Activated naive CD8-positive, alpha-beta T cell treated with anti-CD3 and anti-CD28 coated beads, Interleukin-2, amount 10 ng/mL, durations not matched to agents 7 days and 5 days (primary cell): ENCODE data around the gene CST9. TPM values are rescaled to one million over a fixed set of nuclear protein-coding genes. Genes with fewer than 3 reads are reported as not detected.

Experiments used
- ATAC-seq: fragments of 150-1000 bp; cut with Tn5 transposase; one replicate; pipeline ENCODE4 v1.10.0; 2021; ENCODE audit warnings: low read depth, moderate library complexity
- POLR2A ChIA-PET: fragments of 350-600 bp; sonication (Branson Sonifier 250); formaldehyde crosslinking; loops from one replicate; lab custom pipeline; 2021; ENCODE audit warnings: antibody characterized with exemption; lab: Charles Lee
- DNase-seq: peaks from one replicate; pipeline ENCODE4 v3.0.0; 2021
- H3K27ac Mint-ChIP-seq: one replicate; pipeline ENCODE4 v1.8.0; 2022; ENCODE audit warnings: mild to moderate bottlenecking, mixed read lengths
- H3K27me3 Mint-ChIP-seq: one replicate; pipeline ENCODE4 v1.8.0; 2022; ENCODE audit warnings: mild to moderate bottlenecking, moderate library complexity, mixed read lengths
- H3K36me3 Mint-ChIP-seq: one replicate; pipeline ENCODE4 v1.8.0; 2021; ENCODE audit warnings: mild to moderate bottlenecking, mixed read lengths
- H3K4me1 Mint-ChIP-seq: one replicate; pipeline ENCODE4 v1.8.0; 2021; ENCODE audit warnings: mixed read lengths
- H3K4me3 Mint-ChIP-seq: one replicate; pipeline ENCODE4 v1.8.0; 2022; ENCODE audit warnings: mild to moderate bottlenecking, moderate library complexity, mixed read lengths
- H3K9me3 Mint-ChIP-seq: one replicate; pipeline ENCODE4 v1.8.0; 2021; ENCODE audit warnings: mixed read lengths
- total RNA-seq, 2 experiments: library from RNA; stranded (reverse); gene quantifications; one replicate each; pipeline ENCODE4 v1.2.3, GENCODE V29; 2021

The CST9 gene, protein sequence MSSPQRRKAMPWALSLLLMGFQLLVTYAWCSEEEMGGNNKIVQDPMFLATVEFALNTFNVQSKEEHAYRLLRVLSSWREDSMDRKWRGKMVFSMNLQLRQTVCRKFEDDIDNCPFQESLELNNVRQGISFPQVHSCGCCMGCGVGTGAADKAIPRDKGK
- not detected for total RNA-seq

- H3K4me1 Mint-ChIP-seq: no peaks in the 10 kb centered on the region
- POLR2A ChIA-PET: interaction anchor here (1.0 kb wide), 1 partner anchor 164 kb away, joined by 3 read pairs; no protein-coding TSS in a partner anchor
- no peak for ATAC-seq
- H3K36me3 Mint-ChIP-seq: no peaks in the 10 kb centered on the region
- no peak for DNase-seq
- no peaks in the 10 kb centered on the region for H3K27me3 Mint-ChIP-seq
- no peak within 1 kb of the TSS for H3K27ac Mint-ChIP-seq
- no peak within 1 kb of the TSS for H3K4me3 Mint-ChIP-seq
- H3K9me3 Mint-ChIP-seq: no peaks in the 10 kb centered on the region
These were observed at the start of gene CST9 for GRCh38 chr20:23605867-23606651. CST9 (minus strand) TSS chr20:23605917; CDS start chr20:23605864, 53 bp downstream.

GRCh38 chr20:23654717-23655116 lies 49.0 kb upstream of the CST9 start:
- Mint-ChIP-seq H3K4me1 (no peaks in the 10 kb centered on the region), H3K27ac (no peak overlapping the region), H3K4me3 (no peak overlapping the region), H3K9me3 (no peaks in the 10 kb centered on the region), H3K27me3 (peaks cover 11% of the 10 kb centered on the region), H3K36me3 (no peaks in the 10 kb centered on the region)
- no peak for DNase-seq
- POLR2A ChIA-PET: no interaction called here
- ATAC-seq: no peak

DNA sequence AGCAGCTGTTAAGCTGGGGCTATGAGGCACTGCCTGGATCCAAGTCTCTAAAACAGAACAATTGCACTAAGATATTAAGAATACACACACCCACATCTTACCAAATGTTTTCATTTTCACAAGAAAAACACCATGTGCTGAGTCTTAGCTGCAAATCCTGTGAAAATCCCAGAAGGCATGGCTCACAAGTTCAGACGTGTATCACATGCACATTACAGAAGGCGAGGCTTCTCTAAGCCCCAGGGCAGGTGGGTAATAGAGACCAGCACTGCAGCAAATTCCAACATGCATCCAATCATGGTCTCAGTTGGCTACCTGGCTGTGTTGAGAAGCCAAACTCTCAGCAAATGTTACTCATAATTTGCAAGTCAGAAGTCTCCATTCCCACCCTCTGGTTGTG lies 48.3 kb upstream of the CST9 start:
- no peaks in the 10 kb centered on the region for H3K36me3 Mint-ChIP-seq
- H3K4me3 Mint-ChIP-seq: no peak overlapping the region
- POLR2A ChIA-PET: no interaction called here
- H3K27me3 Mint-ChIP-seq: peaks cover 11% of the 10 kb centered on the region
- H3K9me3 Mint-ChIP-seq: no peaks in the 10 kb centered on the region
- H3K4me1 Mint-ChIP-seq: no peaks in the 10 kb centered on the region
- no peak overlapping the region for H3K27ac Mint-ChIP-seq
- ATAC-seq (no peak), DNase-seq (no peak)

- Mint-ChIP-seq H3K27ac (no peak overlapping the region), H3K4me3 (no peak overlapping the region), H3K4me1 (no peaks in the 10 kb centered on the region), H3K9me3 (no peaks in the 10 kb centered on the region), H3K27me3 (peaks cover 11% of the 10 kb centered on the region), H3K36me3 (no peaks in the 10 kb centered on the region)
- no peak for DNase-seq
- POLR2A ChIA-PET: no interaction called here
- ATAC-seq: no peak
These were observed 47.8 kb upstream of the CST9 start for GRCh38 chr20:23653400-23653938.

DNA sequence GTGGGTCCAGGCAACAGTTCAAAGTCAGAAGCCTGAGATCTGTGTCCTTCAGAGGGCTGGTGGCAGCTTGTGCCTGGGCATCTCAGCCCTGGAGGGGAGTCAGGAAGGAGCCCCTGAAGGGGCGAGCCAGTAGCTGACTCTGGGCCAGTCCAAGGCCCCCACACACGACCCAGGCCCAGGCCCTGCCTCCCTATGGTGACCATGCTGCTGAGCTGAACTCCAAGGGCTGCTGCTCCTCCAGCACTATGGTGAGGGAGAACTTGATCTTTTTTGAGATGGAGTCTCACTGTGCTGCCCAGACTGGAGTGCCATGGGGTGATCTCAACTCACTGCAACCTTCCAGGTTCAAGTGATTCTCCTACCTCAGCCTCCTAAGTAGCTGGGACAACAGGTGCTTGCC lies 47.2 kb upstream of the CST9 start:
- Mint-ChIP-seq H3K36me3 (no peaks in the 10 kb centered on the region), H3K4me3 (no peak overlapping the region), H3K4me1 (no peaks in the 10 kb centered on the region), H3K27me3 (peaks cover 11% of the 10 kb centered on the region), H3K9me3 (no peaks in the 10 kb centered on the region), H3K27ac (no peak overlapping the region)
- POLR2A ChIA-PET: no interaction called here
- DNase-seq: no peak
- no peak for ATAC-seq

DNA sequence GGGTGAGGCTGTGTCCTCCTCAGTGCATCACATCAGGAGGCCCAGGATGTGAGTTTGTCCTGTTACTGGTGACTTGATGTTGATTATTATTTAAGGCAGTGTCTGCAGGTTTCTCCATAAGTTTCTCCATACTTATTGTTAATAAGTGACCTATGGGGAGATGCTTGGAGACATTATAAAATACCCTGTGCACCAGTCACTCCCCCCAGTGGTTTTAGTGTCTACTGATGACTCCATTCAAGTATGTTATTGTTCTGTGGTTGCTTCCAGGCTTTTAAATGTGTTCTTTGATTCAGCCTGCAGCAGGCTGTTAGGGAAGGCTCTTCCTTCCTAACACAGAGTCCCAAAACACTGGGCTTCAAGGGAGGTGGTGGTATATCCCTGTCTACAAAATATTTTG lies 46.7 kb upstream of the CST9 start:
- ATAC-seq (no peak), DNase-seq (no peak)
- POLR2A ChIA-PET: no interaction called here
- H3K4me1 Mint-ChIP-seq: no peaks in the 10 kb centered on the region
- peaks cover 11% of the 10 kb centered on the region for H3K27me3 Mint-ChIP-seq
- H3K4me3 Mint-ChIP-seq: no peak overlapping the region
- H3K9me3 Mint-ChIP-seq: no peaks in the 10 kb centered on the region
- H3K27ac Mint-ChIP-seq: no peak overlapping the region
- H3K36me3 Mint-ChIP-seq: no peaks in the 10 kb centered on the region

DNA sequence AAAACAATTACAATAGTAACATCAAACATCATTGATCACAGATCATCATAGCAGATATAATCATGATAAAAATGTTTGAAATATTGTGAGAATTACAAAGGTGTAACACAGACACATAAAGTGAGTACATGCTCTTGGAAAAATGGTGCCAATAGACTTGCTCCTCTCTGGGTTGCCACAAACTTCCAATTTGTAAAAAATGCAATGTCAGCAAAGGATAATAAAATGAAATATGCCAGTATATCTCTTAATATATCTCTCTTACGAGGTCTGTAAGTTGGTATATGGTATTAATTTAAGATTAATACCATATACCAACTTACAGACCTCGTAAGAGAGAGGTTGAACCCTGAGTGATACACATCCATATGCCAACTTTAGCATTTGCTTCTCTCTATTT lies 45.4 kb upstream of the CST9 start:
- Mint-ChIP-seq H3K36me3 (no peaks in the 10 kb centered on the region), H3K4me1 (no peaks in the 10 kb centered on the region), H3K27me3 (peaks cover 15% of the 10 kb centered on the region), H3K4me3 (no peak overlapping the region), H3K27ac (no peak overlapping the region), H3K9me3 (no peaks in the 10 kb centered on the region)
- DNase-seq: no peak
- POLR2A ChIA-PET: no interaction called here
- ATAC-seq: no peak

GRCh38 chr20:23649830-23650417 lies 44.2 kb upstream of the CST9 start:
- Mint-ChIP-seq H3K27ac (no peak overlapping the region), H3K36me3 (no peaks in the 10 kb centered on the region), H3K4me1 (no peaks in the 10 kb centered on the region), H3K4me3 (no peak overlapping the region), H3K9me3 (no peaks in the 10 kb centered on the region), H3K27me3 (peaks cover 8% of the 10 kb centered on the region)
- ATAC-seq (no peak), DNase-seq (no peak)
- POLR2A ChIA-PET: no interaction called here

GRCh38 chr20:23649242-23649641 lies 43.5 kb upstream of the CST9 start:
- Mint-ChIP-seq H3K27ac (no peak overlapping the region), H3K9me3 (no peaks in the 10 kb centered on the region), H3K27me3 (peaks cover 4% of the 10 kb centered on the region), H3K36me3 (no peaks in the 10 kb centered on the region), H3K4me3 (no peak overlapping the region), H3K4me1 (no peaks in the 10 kb centered on the region)
- POLR2A ChIA-PET: no interaction called here
- DNase-seq: no peak
- ATAC-seq: no peak

DNA sequence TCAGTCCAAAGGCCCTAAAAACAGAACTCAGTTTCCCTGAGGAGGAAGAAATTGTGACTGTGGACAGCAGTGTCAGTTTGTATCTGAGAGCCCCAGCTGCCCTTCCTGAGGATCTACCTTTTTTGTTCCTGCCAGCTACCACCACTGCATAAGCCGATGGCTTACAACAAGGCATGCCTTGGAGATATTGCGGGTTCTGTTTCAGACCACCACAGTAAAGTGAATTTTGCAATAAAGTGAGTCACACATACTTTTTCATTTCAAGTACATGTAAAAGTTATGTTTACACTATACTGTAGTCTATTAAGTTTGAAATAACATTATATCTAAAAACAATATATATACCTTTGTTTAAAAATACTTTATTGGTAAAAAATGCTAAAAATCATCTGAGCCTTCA lies 41.6 kb upstream of the CST9 start:
- POLR2A ChIA-PET: no interaction called here

GRCh38 chr20:23646106-23646873 lies 40.6 kb upstream of the CST9 start:
- H3K27ac Mint-ChIP-seq: no peak overlapping the region
- ATAC-seq: no peak
- H3K27me3 Mint-ChIP-seq: peaks cover 8% of the 10 kb centered on the region
- POLR2A ChIA-PET: no interaction called here
- H3K4me1 Mint-ChIP-seq: peaks cover 2% of the 10 kb centered on the region
- H3K4me3 Mint-ChIP-seq: no peak overlapping the region
- no peak for DNase-seq
- H3K36me3 Mint-ChIP-seq: no peaks in the 10 kb centered on the region
- no peaks in the 10 kb centered on the region for H3K9me3 Mint-ChIP-seq

More for the DNA sequence above, 41.6 kb upstream of the CST9 start:
- Mint-ChIP-seq H3K36me3 (no peaks in the 10 kb centered on the region), H3K4me3 (no peak overlapping the region), H3K27ac (no peak overlapping the region), H3K27me3 (peaks cover 8% of the 10 kb centered on the region), H3K4me1 (peaks cover 2% of the 10 kb centered on the region), H3K9me3 (no peaks in the 10 kb centered on the region)
- ATAC-seq (no peak), DNase-seq (no peak)

DNA sequence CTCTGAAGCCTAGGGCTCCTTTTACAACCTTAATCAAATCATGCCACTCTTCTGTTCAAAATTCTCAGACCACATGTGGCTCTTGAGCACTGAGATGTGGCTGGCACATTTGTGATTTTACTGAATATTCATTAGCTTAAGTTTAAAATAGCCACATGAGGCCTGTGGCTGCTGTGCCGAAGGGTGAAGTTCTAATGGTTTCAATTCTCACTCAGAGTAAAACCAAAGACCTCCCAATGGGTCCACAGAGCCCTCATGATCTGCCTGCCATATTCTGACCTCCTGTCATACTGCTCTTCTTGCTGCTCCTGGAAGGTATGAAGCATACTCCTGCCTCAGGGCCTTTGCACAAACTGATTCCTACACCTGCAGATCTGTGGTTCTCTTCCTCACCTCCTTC lies 39.9 kb upstream of the CST9 start:
- no peaks in the 10 kb centered on the region for H3K36me3 Mint-ChIP-seq
- H3K4me3 Mint-ChIP-seq: no peak overlapping the region
- no peak for DNase-seq
- no peak for ATAC-seq
- H3K27ac Mint-ChIP-seq: no peak overlapping the region
- H3K4me1 Mint-ChIP-seq: peaks cover 2% of the 10 kb centered on the region
- no peaks in the 10 kb centered on the region for H3K9me3 Mint-ChIP-seq
- POLR2A ChIA-PET: no interaction called here
- peaks cover 8% of the 10 kb centered on the region for H3K27me3 Mint-ChIP-seq

- Mint-ChIP-seq H3K4me1 (peaks cover 2% of the 10 kb centered on the region), H3K27me3 (peaks cover 10% of the 10 kb centered on the region), H3K27ac (no peak overlapping the region), H3K36me3 (no peaks in the 10 kb centered on the region), H3K9me3 (no peaks in the 10 kb centered on the region), H3K4me3 (no peak overlapping the region)
- POLR2A ChIA-PET: no interaction called here
- DNase-seq (no peak), ATAC-seq (no peak)
These were observed 38.4 kb upstream of the CST9 start for GRCh38 chr20:23644164-23644563.
